Left renal cortex interstitium (tissue), 4 donors: Measurements from ENCODE around the gene LRP1B. TPM values are rescaled to one million over a fixed set of nuclear protein-coding genes. Genes with fewer than 3 reads are reported as not detected.

Experiments
- DNase-seq, 4 donors: peaks; one replicate each; pipeline ENCODE4 v3.0.0-alpha.2; 2013; ENCODE audit warnings: low read depth in 4 of 4, low spot score in 2 of 4, missing footprints in 1 of 4
- polyA plus RNA-seq, 4 donors: library from polyadenylated mRNA; unstranded; fragments of 120-200 nt; gene quantifications; one replicate each; pipeline ENCODE4 v1.2.1, GENCODE V29; 2013; ENCODE audit not compliant: insufficient read length in 4 of 4

LRP1B gene
- polyA plus RNA-seq, 4 donors: 0.82 to 0.99 (median 0.93) TPM

DNA sequence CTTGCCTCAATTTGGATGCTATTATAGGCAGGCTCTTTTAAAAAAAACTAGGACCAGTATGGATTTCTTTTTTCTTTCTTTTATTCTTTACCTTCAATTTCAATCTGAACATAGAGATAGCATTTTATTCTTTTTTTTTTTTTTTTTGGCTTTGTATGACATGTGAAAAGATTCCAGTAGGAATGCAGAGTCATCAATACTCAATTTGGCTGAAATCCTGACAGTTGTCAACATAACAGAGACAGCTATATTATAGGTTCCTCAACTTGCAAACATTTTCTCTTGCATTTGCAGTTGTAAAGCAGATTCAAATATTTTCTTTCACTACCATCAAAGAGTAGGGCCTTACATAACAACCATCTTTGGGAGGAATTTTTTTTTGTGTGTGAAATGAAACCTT, 334.4 kb downstream of the LRP1B start:
- no peak for DNase-seq

GRCh38 chr2:141791521-141791920, 339.3 kb downstream of the LRP1B start:
- DNase-seq: no peak

GRCh38 chr2:141782574-141782973, 348.2 kb downstream of the LRP1B start:
- DNase-seq: no peak

DNA sequence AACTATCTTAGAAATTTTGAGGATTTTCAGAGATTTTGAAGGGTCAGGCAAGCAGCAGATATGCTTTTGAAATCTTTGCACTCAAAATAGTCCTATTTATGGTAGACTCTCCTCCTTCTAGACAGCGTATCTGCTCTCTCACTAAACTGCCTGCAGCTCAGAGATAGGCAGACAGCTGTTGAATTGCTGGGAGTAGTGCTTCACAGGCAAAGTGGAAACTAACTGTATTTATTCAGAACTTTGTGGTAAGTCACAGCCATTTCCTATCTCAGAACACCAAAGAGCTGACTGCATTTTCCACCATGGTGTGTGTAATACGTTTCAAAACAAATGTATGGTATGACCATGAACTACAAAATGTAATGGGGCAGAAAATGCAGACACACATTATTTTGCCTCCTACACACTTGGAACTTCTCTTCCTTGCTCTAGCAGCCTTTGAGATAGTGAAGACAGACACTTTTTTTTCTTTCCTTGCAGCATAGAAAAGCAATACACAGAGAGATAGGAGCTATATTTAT, 352.4 kb downstream of the LRP1B start:
- DNase-seq: no peak

DNA sequence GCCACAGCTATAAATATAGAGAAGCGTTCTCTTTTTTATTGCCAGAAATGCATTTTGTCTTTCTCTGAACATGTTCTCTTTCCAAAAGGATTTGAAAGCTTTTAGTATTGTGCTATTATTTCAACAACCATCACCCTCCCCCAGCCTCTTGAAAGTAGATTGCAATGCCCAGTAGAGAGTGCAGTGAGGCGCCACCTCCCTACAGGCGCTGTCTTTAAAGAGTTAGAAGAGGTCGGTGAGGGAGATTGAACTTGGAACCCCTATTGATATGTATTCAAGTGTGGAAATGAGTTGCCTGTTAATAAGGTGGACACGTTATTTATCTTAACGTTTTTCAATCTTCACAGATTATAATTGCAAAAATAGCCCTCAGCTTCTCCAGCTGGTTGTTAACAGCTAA, 360.3 kb downstream of the LRP1B start:
- no peak for DNase-seq

DNA sequence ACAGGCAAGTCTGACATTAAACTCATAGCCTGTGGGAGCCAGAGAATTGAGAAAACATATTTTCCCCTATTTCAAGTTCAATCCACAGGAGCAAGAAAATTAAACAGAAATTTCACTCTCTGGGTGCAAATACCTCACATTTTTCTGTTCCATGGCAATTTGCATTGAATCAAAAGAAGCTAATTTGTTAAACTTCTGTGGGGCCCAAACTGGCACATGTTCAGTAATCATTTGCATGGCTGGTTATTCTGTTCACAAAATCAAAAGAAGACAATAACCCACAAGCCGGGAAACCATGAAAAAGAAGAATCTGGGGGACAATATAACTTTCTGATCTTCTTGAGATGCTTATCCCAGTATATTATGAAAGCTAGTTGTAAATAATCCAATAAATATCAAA, 363.1 kb downstream of the LRP1B start:
- no peak for DNase-seq

GRCh38 chr2:141767051-141767450, 363.8 kb downstream of the LRP1B start:
- no peak for DNase-seq

DNA sequence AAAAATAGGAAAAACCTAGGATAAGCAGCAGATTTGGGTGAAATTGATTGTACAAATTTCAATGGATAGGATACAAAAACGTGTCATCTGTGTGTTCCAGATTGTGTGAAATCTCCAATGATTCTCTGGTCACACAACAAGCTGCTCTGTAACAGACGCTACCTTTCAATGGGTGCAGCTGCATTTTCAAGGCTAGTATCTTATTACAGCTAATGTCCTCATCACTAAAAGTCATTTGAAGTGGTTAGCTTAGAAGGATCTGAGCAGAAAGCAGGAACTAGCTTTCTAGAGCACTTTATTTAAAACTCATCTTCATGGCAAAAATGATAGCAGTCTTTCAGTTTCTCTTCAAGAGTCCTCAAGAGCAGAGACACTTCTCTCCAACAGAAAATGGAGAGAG, 364.6 kb downstream of the LRP1B start:
- DNase-seq: no peak

- DNase-seq: no peak
Measured at GRCh38 chr2:141748616-141749015, 382.2 kb downstream of the LRP1B start.

- DNase-seq: no peak
Measured at GRCh38 chr2:141741652-141742051, 389.2 kb downstream of the LRP1B start.

- no peak for DNase-seq
Measured at GRCh38 chr2:141737492-141738255, 393.1 kb downstream of the LRP1B start.

- no peak for DNase-seq
Measured at GRCh38 chr2:141736466-141736865, 394.4 kb downstream of the LRP1B start.

DNA sequence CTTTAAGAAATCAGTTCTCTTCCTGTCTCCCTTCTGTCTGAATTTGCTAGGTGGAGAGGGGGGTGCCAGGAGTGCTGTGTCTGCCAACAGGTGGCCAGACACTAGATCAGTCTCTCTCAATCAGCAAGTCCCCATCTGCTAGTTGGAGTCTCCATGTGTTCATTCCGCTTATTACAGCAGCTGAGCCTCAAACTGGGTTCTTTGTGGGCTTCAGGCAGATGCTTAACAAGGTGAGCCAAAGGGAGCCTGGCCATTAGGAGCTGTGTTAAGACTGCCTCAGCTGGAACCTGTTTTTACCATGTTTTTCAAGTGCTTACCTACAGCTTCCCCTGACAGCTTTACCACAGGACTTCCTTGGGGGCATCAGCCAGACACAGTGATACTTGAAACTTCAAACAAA, 401.9 kb downstream of the LRP1B start:
- DNase-seq: no peak

DNA sequence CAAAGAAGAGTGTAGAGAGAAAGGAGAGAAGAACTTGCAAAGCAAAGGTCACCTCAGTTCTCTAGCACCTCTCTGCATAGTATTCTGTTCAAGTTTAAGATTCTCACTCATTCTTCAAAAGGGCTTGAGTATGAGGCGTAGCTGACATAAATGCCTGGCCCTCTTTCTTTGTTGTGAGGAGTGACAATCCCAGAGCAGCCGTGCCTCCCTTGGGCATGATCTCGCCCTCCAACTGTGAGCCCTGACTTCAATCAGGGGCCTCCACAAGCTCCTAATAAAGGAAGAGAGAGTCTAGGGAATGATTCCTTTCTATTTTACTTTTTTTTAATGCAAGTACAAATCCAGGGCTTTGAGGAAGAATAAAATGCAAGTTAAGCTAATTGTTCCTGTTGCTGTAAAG, 402.7 kb downstream of the LRP1B start:
- DNase-seq: no peak

GRCh38 chr2:141724426-141724825, 406.4 kb downstream of the LRP1B start:
- no peak for DNase-seq

DNA sequence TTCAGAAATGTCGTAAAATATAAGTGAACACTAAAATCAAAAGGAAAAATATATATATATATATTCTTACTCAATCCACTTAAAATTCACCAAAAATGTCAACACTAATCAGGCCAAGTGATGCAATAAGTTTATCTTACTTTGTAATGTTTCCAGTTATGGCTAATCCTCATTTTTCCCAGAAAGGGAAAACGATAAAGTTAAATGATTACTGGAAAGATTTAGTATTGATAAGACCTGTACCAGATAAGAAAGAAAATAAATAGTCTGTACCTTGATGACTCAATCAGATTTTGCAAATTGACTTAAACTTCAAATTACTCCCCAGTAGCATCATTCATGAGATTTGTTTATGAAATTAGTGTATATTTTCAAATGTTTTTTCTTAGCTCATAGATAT, 407.0 kb downstream of the LRP1B start:
- no peak for DNase-seq

- DNase-seq: no peak
Measured at GRCh38 chr2:141720476-141720875, 410.3 kb downstream of the LRP1B start.

DNA sequence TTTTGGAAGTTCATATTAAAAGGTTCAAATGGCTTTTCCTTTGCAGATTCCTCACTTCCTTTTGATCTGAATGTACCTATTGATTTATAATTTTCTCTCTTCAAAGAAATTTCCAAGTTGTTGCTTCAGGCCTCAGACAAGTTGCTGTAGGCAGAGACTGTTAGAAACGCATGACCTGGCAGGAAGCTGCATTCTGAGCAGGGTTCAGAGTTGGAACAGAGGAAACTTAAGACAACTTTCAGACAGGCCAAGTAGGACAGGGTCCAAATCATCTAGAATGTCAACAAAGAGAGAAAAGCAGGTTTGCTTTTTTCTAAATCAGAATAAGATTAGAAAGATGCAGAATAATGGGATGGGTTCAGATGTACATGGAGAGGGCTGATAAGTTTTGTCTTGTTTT, 416.3 kb downstream of the LRP1B start:
- DNase-seq: peak in 1 of 4 donors; percentile 46

- no peak for DNase-seq
Measured at GRCh38 chr2:141711627-141712026, 419.2 kb downstream of the LRP1B start.

DNA sequence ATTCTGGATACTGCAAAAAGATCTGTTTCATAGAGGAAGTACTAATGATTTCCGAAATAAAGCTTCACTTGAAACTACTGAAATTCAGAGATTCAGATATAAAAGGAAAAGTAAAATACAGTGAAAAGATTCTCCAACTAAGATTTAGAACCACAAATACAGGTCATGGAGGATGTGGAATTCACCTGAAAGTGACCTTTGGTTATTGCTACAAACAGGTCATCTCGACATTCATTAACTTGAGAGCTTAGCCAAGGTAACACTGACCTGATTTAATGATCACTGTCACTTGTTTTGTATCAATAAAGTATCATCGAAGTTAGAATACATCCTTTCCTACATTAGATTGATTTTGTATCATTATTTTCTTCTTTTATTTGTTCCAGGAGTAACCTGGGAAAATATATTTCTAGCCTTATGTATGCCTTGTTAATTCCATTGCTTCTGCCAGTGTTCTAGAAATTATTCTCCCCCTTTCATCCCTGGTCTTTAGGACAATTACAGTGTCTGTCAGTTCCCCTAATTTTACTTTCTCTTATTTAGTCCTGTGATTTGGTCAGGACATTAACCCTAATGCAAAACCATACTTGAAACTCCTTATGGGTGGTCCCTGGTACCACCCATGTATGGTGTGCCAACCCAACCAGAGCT, 420.1 kb downstream of the LRP1B start:
- no peak for DNase-seq

DNA sequence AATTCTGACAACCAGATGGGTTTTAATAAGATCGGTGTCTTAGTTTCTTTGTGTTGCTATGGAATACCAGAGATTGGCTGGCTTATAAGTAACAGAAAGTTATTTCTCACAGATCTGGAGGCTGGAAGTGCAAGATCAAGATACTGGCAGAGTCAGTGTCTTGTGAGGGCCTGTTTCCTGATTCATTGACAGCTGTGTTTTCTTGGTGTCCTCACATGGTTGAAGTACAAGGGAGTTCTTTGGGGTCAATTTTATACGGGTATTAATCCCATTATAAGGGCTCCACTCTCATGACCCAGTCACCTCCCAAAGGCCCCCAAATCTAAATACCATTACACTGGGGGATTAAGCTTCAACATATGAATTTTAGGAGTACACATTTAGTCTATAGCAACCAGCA, 421.1 kb downstream of the LRP1B start:
- no peak for DNase-seq

- DNase-seq: no peak
Measured at GRCh38 chr2:141707486-141707885, 423.3 kb downstream of the LRP1B start.
